A549 (cell line): ENCODE data around the gene GALT. TPM values are rescaled to one million over a fixed set of nuclear protein-coding genes. Genes with fewer than 3 reads are reported as not detected.

Experiments used
- ATAC-seq, 2 experiments: fragments of 200-7000 bp in 1 of 2; fragments of >200 bp in 1 of 2; cut with Nextera tagmentation in 1 of 2; cut with Tn5 transposase in 1 of 2; 3 replicates each; pipeline versions ENCODE4 v1.8.0 to v1.9.1; 2018 to 2020; ENCODE audit warnings: mild to moderate bottlenecking in 1 of 2, moderate library complexity in 1 of 2
- CTCF ChIA-PET: fragments of 300-600 bp; sonication (Branson Sonifier 250); formaldehyde crosslinking; extraction: SDS; loops from one replicate; lab custom pipeline; 2021; ENCODE audit warnings: antibody characterized with exemption, inconsistent platforms; lab: Yijun Ruan, JAX
- POLR2A ChIA-PET: fragments of 350-600 bp; formaldehyde crosslinking; extraction: SDS; loops from one replicate; lab custom pipeline; 2021; ENCODE audit warnings: antibody characterized with exemption, inconsistent platforms; lab: Yijun Ruan, JAX
- DNase-seq, 2 experiments: peaks; one replicate each; pipeline versions ENCODE4 v3.0.0 to v3.0.0-alpha.2; 2011 to 2016; ENCODE audit warnings: low read depth in 1 of 2, low spot score in 1 of 2
- FAIRE-seq: peaks from 2 replicates; lab custom pipeline; 2011; peaks lifted over from hg19 to GRCh38; lab: Jason Lieb, UNC
- H3K27ac ChIP-seq, 2 experiments: fragments of >200 bp; sonication (Bioruptor Twin); formaldehyde crosslinking; 3 replicates each; pipeline ENCODE4 v1.5.1; 2016 to 2017
- H3K4me1 ChIP-seq: fragments of >200 bp; sonication (Bioruptor Twin); formaldehyde crosslinking; 3 replicates; pipeline ENCODE4 v1.6.1; 2016
- H3K4me2 ChIP-seq: fragments of >200 bp; sonication (Bioruptor Twin); formaldehyde crosslinking; 3 replicates; pipeline ENCODE4 v1.6.1; 2016
- H3K4me3 ChIP-seq: fragments of >200 bp; sonication (Bioruptor Twin); formaldehyde crosslinking; 3 replicates; pipeline ENCODE4 v1.5.1; 2016
- H3K9me3 ChIP-seq: fragments of >200 bp; sonication (Bioruptor Twin); formaldehyde crosslinking; 3 replicates; pipeline ENCODE4 v1.6.1; 2016
- BHLHE40 ChIP-seq: IDR thresholded peaks from 2 replicates; pipeline ENCODE4 v1.6.1; 2012; ENCODE audit warnings: low read depth, low read length, inconsistent platforms
- E2F6 ChIP-seq: IDR thresholded peaks from 2 replicates; pipeline ENCODE4 v1.6.1; 2012; ENCODE audit warnings: low read depth, borderline replicate concordance
- EHMT2 ChIP-seq: fragments of 200-600 bp; sonication (generic); IDR thresholded peaks from 2 replicates; pipeline ENCODE4 v1.6.1; 2016; ENCODE audit warnings: antibody characterized with exemption, low read depth, mild to moderate bottlenecking, moderate library complexity
- FOSL2 ChIP-seq, 2 experiments: fragments of 450-650 bp in 1 of 2; fragments of >200 bp in 1 of 2; sonication (Bioruptor Twin) in 1 of 2; formaldehyde crosslinking; IDR thresholded peaks; 2 replicates each; pipeline versions ENCODE4 v1.5.0 to v1.6.1; 2016 to 2020; ENCODE audit warnings: mild to moderate bottlenecking in 1 of 2, moderate library complexity in 1 of 2
- FOXS1 ChIP-seq: fragments of 250-450 bp; sonication (Bioruptor Pico); IDR thresholded peaks from 2 replicates; pipeline ENCODE4 v1.5.0; 2020; ENCODE audit warnings: mild to moderate bottlenecking, moderate library complexity
- GATA3 ChIP-seq: IDR thresholded peaks from 2 replicates; pipeline ENCODE4 v1.6.1; 2012; ENCODE audit warnings: borderline replicate concordance
- HDAC2 ChIP-seq: fragments of 200-600 bp; sonication (generic); IDR thresholded peaks from 2 replicates; pipeline ENCODE4 v1.6.1; 2016
- HOXB13 ChIP-seq: fragments of 250-450 bp; sonication (Bioruptor Pico); IDR thresholded peaks from 2 replicates; pipeline ENCODE4 v1.5.0; 2020; ENCODE audit warnings: low read depth, mild to moderate bottlenecking, moderate library complexity
- HOXB5 ChIP-seq: fragments of 250-450 bp; sonication (Bioruptor Pico); IDR thresholded peaks from 2 replicates; pipeline ENCODE4 v1.5.0; 2020; ENCODE audit warnings: mild to moderate bottlenecking, moderate library complexity
- JUN ChIP-seq, 2 experiments: fragments of >200 bp; sonication (Bioruptor Twin); formaldehyde crosslinking; IDR thresholded peaks; 2 replicates in 1 of 2; 3 replicates in 1 of 2; pipeline ENCODE4 v1.6.1; 2016 to 2017
- KDM1A ChIP-seq: fragments of 200-600 bp; sonication (generic); IDR thresholded peaks from 2 replicates; pipeline ENCODE4 v1.6.1; 2016; ENCODE audit warnings: low read depth, mild to moderate bottlenecking
- MAX ChIP-seq: IDR thresholded peaks from 2 replicates; pipeline ENCODE4 v1.6.1; 2012
- PBX3 ChIP-seq: IDR thresholded peaks from 2 replicates; pipeline ENCODE4 v1.6.1; 2012
- POLR2A ChIP-seq: IDR thresholded peaks from 2 replicates; pipeline ENCODE4 v1.6.1; 2012; ENCODE audit warnings: mild to moderate bottlenecking, low read length
- POLR2AphosphoS2 ChIP-seq: conservative IDR thresholded peaks from 2 replicates; pipeline ENCODE4 v1.6.1; 2012; ENCODE audit warnings: low read length, improper control_type of control experiment, inconsistent platforms
- RNF2 ChIP-seq: fragments of 200-600 bp; sonication (generic); IDR thresholded peaks from 2 replicates; pipeline ENCODE4 v1.6.1; 2016; ENCODE audit warnings: low read depth, mild to moderate bottlenecking, antibody characterized with exemption, moderate library complexity, borderline replicate concordance
- SMC3 ChIP-seq: fragments of >200 bp; sonication (Bioruptor Twin); formaldehyde crosslinking; IDR thresholded peaks from 3 replicates; pipeline ENCODE4 v1.6.1; 2018; ENCODE audit warnings: inconsistent platforms
- TP53 ChIP-seq: fragments of 250-450 bp; sonication (Bioruptor Pico); IDR thresholded peaks from 2 replicates; pipeline ENCODE4 v1.5.0; 2021; ENCODE audit warnings: mild to moderate bottlenecking, moderate library complexity
- ZFP36 ChIP-seq: fragments of 450-650 bp; IDR thresholded peaks from 2 replicates; pipeline ENCODE4 v1.6.1; 2014; ENCODE audit warnings: borderline replicate concordance; ENCODE audit not compliant: partially characterized antibody
- WGBS: methylation state at CpG from one replicate; pipeline ENCODE4 v1.1.6; 2017; ENCODE audit errors: missing lambda C conversion rate; 5-methylcytosine and 5-hydroxymethylcytosine counted together
- polyA plus RNA-seq, 4 experiments: library from polyadenylated mRNA; depleted of rRNA in 3 of 4; stranded (reverse); fragments of >200 nt; fragmentation: RNase III in 1 of 4; extraction: RNeasy Plus Mini Kit Qiagen cat#74134 plus additional on column Dnase treatment in 1 of 4; gene quantifications; 2 replicates in 3 of 4; 3 replicates in 1 of 4; pipeline ENCODE4 v1.2.3, GENCODE V29; 2011 to 2017

GALT gene
- polyA plus RNA-seq, 2 of the 4 experiments (the other 2 are of a cell fraction): 19.0 to 28.4 TPM

GRCh38 chr9:34651876-34652601, 5.6 kb downstream of the GALT start, which contains the start of gene IL11RA:
Gene IL11RA, plus strand, starts transcription at chr9:34652185. Its CDS starts 3,033 bp downstream, at chr9:34655218.
- no peak for FAIRE-seq
- 0% methylated on average over 15 of the region's 24 CpGs for WGBS
- DNase-seq: peak; percentile 89 to 91
- TF ChIP-seq E2F6: no peak
- no peak for TF ChIP-seq HDAC2
- peak; percentile 92 for TF ChIP-seq PBX3
- peak; percentile 54; the same call in 1 of the 2 replicates for TF ChIP-seq MAX
- TF ChIP-seq HOXB5 (CRISPR knock-in tag): peak; percentile 69; the same call in 1 of the 2 replicates
- TF ChIP-seq KDM1A: no peak
- no peak for TF ChIP-seq FOSL2 (IDR thresholded peaks at IDR 0.05)
- 0 out of 2 replicates have a peak, but pooled peaks have one; percentile 24 for TF ChIP-seq FOSL2 (CRISPR knock-in tag; IDR thresholded peaks at IDR 0.05)
- peak; percentile 55 for TF ChIP-seq POLR2A
- TF ChIP-seq JUN (IDR thresholded peaks at IDR 0.05): peak in 1 of 2 experiments; percentile 54; a peak in 2 of 5 replicates
- peak; percentile 81 to 94 for ATAC-seq
- peaks cover 28% of the 10 kb centered on the region for H3K4me1 ChIP-seq
- ChIA-PET POLR2A (interaction anchor here (1.0 to 2.1 kb wide), 3 partner anchors 10 to 15 kb away, joined by 3 to 8 read pairs (median 6); partner anchors contain the start of genes CCL27 and SIGMAR1), CTCF (interaction anchor here (0.6 to 22.6 kb wide), 6 partner anchors 9 to 610 kb away, joined by 3 to 288 read pairs (median 4); partner anchors contain the start of genes CCL27 and SIGMAR1)
- peak within 1 kb of the TSS; percentile 37 for H3K4me3 ChIP-seq
- H3K9me3 ChIP-seq: no peaks in the 10 kb centered on the region
- H3K4me2 ChIP-seq: peak within 1 kb of the TSS; percentile 76
- peak within 1 kb of the TSS; percentile 77 to 89 for H3K27ac ChIP-seq

- peaks cover 22% of the 10 kb centered on the region for H3K4me1 ChIP-seq
- ChIA-PET POLR2A (interaction anchor here (1.8 to 2.1 kb wide), 2 partner anchors 12 to 15 kb away, joined by 6 to 8 read pairs; partner anchors contain the start of gene SIGMAR1), CTCF (interaction anchor here (1.1 to 22.6 kb wide), 4 partner anchors 9 to 23 kb away, joined by 3 to 288 read pairs (median 56); partner anchors contain the start of genes CCL27 and SIGMAR1)
- peak overlapping the region; percentile 77 to 89 for H3K27ac ChIP-seq
- H3K4me3 ChIP-seq: peak overlapping the region; percentile 37
- TF ChIP-seq EHMT2 (no peak), ZFP36 (no peak), POLR2AphosphoS2 (no peak), RNF2 (no peak), POLR2A (no peak), GATA3 (no peak), HDAC2 (no peak), KDM1A (no peak), TP53 (CRISPR knock-in tag) (no peak), HOXB13 (CRISPR knock-in tag) (no peak), BHLHE40 (no peak), FOXS1 (no peak), SMC3 (no peak)
- FAIRE-seq (no peak), DNase-seq (no peak), ATAC-seq (peak in 1 of 2 experiments; percentile 4; a peak in 2 of 6 replicates)
- 60% methylated on average over 5 of the region's 5 CpGs for WGBS
- peak overlapping the region; percentile 76 for H3K4me2 ChIP-seq
- H3K9me3 ChIP-seq: no peaks in the 10 kb centered on the region
Observed at GRCh38 chr9:34652602-34653000, 6.1 kb downstream of the GALT start.
